Amygdala (tissue), 56 donors: ENCODE measurements around the gene DTNBP1.
"Not testable (repeated sequence)": the region's sequence is repeated elsewhere in the genome, so short reads cannot be mapped to it uniquely, and the experiment has no call there.

ENCODE experiments used
- DNase-seq, 56 donors: peaks; one replicate each; lab custom pipeline; 2025; lab: John Stamatoyannopoulos, UW

The DTNBP1 gene

GRCh38 chr6:15562977-15563376 lies 99.9 kb downstream of the DTNBP1 start:
- DNase-seq = no peak

- no peak for DNase-seq
Observed at GRCh38 chr6:15561447-15562199, 101.2 kb downstream of the DTNBP1 start.

GRCh38 chr6:15560713-15561112 lies 102.1 kb downstream of the DTNBP1 start:
- no peak for DNase-seq

GRCh38 chr6:15557174-15557573 lies 105.7 kb downstream of the DTNBP1 start:
- no peak for DNase-seq

- no peak for DNase-seq
Observed at GRCh38 chr6:15556711-15557110, 106.1 kb downstream of the DTNBP1 start.

GRCh38 chr6:15555101-15556038 lies 107.5 kb downstream of the DTNBP1 start:
- DNase-seq = no peak

GRCh38 chr6:15554728-15555100 lies 108.1 kb downstream of the DTNBP1 start:
- DNase-seq = no peak

- DNase-seq = no peak
Observed at GRCh38 chr6:15553736-15554294, 109.0 kb downstream of the DTNBP1 start.

GRCh38 chr6:15553031-15553430 lies 109.8 kb downstream of the DTNBP1 start:
- no peak for DNase-seq

- DNase-seq = no peak
Observed at GRCh38 chr6:15551798-15552197, 111.0 kb downstream of the DTNBP1 start.

- no peak for DNase-seq
Observed at GRCh38 chr6:15551262-15551661, 111.6 kb downstream of the DTNBP1 start.

GRCh38 chr6:15550546-15551123 lies 112.2 kb downstream of the DTNBP1 start:
- DNase-seq = no peak

- DNase-seq = no peak
Observed at GRCh38 chr6:15549371-15549770, 113.5 kb downstream of the DTNBP1 start.

- DNase-seq = no peak
Observed at GRCh38 chr6:15547400-15547799, 115.4 kb downstream of the DTNBP1 start.

GRCh38 chr6:15546591-15546990 lies 116.2 kb downstream of the DTNBP1 start:
- no peak for DNase-seq

- DNase-seq = no peak
Observed at GRCh38 chr6:15544321-15544900, 118.4 kb downstream of the DTNBP1 start.

GRCh38 chr6:15543332-15543917 lies 119.4 kb downstream of the DTNBP1 start:
- not testable (repeated sequence) for DNase-seq

- DNase-seq = no peak
Observed at GRCh38 chr6:15539722-15540270, 123.0 kb downstream of the DTNBP1 start.

- no peak for DNase-seq
Observed at GRCh38 chr6:15538766-15539495, 123.9 kb downstream of the DTNBP1 start.
